ENCODE results near the gene PDK2.

DNA sequence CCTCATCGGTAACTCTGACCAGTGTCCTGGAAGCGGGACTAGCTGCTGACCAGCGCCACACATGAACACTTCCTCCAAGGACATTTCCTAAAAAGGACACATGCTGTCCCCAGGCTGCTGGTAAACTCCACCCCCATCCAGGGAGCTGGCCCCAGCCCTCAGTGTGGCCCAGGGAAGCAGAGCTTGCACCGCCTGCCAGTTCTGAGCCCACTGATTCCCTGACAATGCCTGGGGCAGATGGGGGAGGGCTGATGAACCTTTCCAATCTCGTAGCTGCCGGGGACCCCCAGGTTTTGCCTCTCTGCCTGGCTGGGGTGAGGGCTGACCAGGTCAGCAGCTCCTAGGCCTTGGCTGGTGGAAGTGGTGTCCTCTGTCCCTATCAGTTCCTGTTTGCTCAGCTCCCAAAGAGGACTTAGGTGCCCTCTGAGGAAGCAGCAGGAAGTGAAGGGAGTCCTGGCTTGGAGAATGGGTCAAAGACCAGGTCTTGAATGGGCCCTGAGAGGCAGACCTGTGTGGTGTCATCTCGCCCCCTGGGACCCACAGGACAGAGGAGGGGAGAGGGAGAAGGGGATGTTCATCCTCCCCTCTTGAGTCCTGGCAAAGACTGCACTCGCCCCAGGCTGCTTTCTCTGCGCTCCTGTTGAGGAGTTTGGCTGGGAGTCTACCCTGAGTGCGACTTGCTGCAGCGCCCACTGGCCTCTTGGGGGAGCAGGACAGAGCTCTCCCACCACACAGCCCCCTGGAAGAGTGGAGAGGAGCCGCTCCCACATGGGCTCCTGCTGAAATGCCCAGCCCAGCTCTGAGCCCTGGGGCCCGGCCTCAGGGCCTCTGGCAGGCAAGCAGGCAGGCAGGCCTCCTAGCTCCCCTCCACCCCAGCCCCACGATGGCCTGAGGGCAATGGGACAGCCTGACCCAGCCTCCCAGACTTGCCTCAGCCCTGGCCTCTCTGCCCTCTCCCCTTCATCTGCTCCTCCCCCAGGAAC lies 16.8 kb downstream of the PDK2 start:
- TF ChIP-seq CTBP1 (IDR thresholded peaks at IDR 0.05; ENCODE audit: borderline replicate concordance) = no peak
- no peak for TF ChIP-seq FOXM1 (IDR thresholded peaks at IDR 0.05; ENCODE audit: borderline replicate concordance)
- no peak for TF ChIP-seq HDGF (IDR thresholded peaks at IDR 0.05; ENCODE audit: borderline replicate concordance)
- TF ChIP-seq SP1 (IDR thresholded peaks at IDR 0.05) = no peak
- TF ChIP-seq FOXA1 (IDR thresholded peaks at IDR 0.05) = no peak
- TF ChIP-seq TARDBP (IDR thresholded peaks at IDR 0.05) = no peak
- no peak for TF ChIP-seq L3MBTL2 (conservative IDR thresholded peaks at IDR 0.05)
- TF ChIP-seq FOXK2 (IDR thresholded peaks at IDR 0.05) = no peak
- no peak for TF ChIP-seq ZNF384 (IDR thresholded peaks at IDR 0.05)
- no peak for TF ChIP-seq BHLHE40 (IDR thresholded peaks at IDR 0.05; ENCODE audit: borderline replicate concordance)
- TF ChIP-seq LEF1 (IDR thresholded peaks at IDR 0.05; ENCODE audit: borderline replicate concordance) = no peak
- TF ChIP-seq, protein P1, sequence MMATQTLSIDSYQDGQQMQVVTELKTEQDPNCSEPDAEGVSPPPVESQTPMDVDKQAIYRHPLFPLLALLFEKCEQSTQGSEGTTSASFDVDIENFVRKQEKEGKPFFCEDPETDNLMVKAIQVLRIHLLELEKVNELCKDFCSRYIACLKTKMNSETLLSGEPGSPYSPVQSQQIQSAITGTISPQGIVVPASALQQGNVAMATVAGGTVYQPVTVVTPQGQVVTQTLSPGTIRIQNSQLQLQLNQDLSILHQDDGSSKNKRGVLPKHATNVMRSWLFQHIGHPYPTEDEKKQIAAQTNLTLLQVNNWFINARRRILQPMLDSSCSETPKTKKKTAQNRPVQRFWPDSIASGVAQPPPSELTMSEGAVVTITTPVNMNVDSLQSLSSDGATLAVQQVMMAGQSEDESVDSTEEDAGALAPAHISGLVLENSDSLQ (IDR thresholded peaks at IDR 0.05) = no peak
- no peak for TF ChIP-seq NFRKB (IDR thresholded peaks at IDR 0.05)

Measured in HEK293T (cell line).